ENCODE results near the gene KIF26A. TPM values are rescaled to one million over a fixed set of nuclear protein-coding genes. Genes with fewer than 3 reads are reported as not detected.
A peak's percentile ranks its signal among the peaks of the same experiment; 100 is the strongest.

The KIF26A gene
- total RNA-seq, 2 donors from 2014 or later = 1.6 to 13.9 TPM

DNA sequence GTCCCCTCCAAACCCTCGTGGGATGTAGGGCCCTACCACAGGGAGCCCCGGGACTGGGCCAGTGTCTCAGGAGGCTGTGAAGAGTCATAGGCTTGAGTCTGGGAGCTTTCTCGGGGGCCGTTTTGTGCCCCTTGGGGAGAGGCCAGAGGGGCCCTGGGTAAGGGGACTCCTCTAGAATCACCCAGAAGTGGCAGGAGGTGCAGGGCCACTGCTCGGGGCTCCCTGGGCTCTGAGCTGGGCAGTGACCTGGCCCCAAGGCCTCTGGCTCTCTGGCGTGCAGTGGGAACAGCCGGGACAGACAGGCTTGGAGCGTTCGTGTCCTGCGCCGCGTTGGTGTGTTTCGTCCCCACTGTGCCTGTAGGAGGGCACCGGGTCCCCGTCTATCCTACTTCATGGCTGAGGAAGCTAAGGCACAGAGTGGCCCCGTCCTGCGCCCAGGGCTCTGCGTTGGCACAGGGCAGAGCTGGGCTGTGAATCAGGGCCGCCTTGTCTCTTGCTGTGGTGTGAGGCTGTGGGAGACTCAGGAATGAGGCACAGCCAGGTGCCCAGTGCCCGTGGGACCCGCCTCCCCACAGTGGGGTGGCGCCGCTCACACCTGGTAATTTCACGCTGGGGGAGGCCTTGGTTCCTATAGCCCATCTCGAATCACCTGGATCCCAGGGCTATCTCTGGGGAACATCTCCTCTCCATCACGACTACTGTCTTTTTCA, 23.8 kb upstream of the KIF26A start:
- peaks cover 2% of the 10 kb centered on the region for H3K27me3 ChIP-seq (replicated peaks; ENCODE audit: insufficient read depth)
- no peak for TF ChIP-seq POLR2AphosphoS5 (IDR thresholded peaks at IDR 0.05)
- TF ChIP-seq, protein P1, sequence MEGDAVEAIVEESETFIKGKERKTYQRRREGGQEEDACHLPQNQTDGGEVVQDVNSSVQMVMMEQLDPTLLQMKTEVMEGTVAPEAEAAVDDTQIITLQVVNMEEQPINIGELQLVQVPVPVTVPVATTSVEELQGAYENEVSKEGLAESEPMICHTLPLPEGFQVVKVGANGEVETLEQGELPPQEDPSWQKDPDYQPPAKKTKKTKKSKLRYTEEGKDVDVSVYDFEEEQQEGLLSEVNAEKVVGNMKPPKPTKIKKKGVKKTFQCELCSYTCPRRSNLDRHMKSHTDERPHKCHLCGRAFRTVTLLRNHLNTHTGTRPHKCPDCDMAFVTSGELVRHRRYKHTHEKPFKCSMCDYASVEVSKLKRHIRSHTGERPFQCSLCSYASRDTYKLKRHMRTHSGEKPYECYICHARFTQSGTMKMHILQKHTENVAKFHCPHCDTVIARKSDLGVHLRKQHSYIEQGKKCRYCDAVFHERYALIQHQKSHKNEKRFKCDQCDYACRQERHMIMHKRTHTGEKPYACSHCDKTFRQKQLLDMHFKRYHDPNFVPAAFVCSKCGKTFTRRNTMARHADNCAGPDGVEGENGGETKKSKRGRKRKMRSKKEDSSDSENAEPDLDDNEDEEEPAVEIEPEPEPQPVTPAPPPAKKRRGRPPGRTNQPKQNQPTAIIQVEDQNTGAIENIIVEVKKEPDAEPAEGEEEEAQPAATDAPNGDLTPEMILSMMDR (IDR thresholded peaks at IDR 0.05) = no peak
- no peak for TF ChIP-seq POLR2A (IDR thresholded peaks at IDR 0.05)
- no peak for DNase-seq (ENCODE audit: low spot score)

DNA sequence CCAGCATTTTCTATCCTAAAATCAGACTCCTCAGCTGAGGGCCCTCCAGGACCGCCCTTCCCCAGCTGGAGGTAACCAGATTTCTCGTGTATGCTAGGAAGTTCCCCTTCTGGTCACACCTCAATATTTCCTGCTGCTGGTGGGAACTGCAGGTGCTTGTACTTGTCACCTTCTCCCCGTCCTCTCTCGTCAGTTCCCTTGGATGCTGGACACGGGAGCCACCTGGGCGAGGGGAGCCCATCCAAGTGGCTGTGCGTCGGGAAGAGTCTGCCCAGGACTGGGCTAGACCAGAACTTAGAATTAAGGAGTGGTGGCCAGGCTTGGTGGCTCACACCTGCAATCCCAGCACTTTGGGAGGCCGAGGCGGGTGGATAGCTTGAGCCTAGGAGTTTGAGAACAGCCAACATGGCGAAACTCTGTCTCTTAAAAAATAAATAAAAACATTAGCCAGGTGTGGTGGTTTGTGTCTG, 23.2 kb upstream of the KIF26A start:
- no peak for DNase-seq (ENCODE audit: low spot score)
- no peaks in the 10 kb centered on the region for H3K9me3 ChIP-seq
- peaks cover 2% of the 10 kb centered on the region for H3K4me1 ChIP-seq (replicated peaks)
- no peaks in the 10 kb centered on the region for H3K36me3 ChIP-seq
- 84% methylated on average over 11 of the region's 11 CpGs for WGBS
- TF ChIP-seq POLR2A (IDR thresholded peaks at IDR 0.05) (no peak), POLR2AphosphoS5 (IDR thresholded peaks at IDR 0.05) (no peak)
- TF ChIP-seq, protein P1 (IDR thresholded peaks at IDR 0.05) = no peak
- H3K4me3 ChIP-seq = no peak overlapping the region
- H3K27ac ChIP-seq = no peak overlapping the region
- intact Hi-C loops (cut with DNase I) = no loop called here
- peaks cover 2% of the 10 kb centered on the region for H3K27me3 ChIP-seq (replicated peaks; ENCODE audit: insufficient read depth)

More for the DNA sequence above, 23.8 kb upstream of the KIF26A start:
- Histone ChIP-seq H3K4me1 (replicated peaks) (peaks cover 2% of the 10 kb centered on the region), H3K4me3 (no peak overlapping the region), H3K27ac (no peak overlapping the region), H3K36me3 (no peaks in the 10 kb centered on the region), H3K9me3 (no peaks in the 10 kb centered on the region)
- WGBS = 83% methylated on average over 20 of the region's 26 CpGs
- intact Hi-C loops (cut with DNase I) = no loop called here

DNA sequence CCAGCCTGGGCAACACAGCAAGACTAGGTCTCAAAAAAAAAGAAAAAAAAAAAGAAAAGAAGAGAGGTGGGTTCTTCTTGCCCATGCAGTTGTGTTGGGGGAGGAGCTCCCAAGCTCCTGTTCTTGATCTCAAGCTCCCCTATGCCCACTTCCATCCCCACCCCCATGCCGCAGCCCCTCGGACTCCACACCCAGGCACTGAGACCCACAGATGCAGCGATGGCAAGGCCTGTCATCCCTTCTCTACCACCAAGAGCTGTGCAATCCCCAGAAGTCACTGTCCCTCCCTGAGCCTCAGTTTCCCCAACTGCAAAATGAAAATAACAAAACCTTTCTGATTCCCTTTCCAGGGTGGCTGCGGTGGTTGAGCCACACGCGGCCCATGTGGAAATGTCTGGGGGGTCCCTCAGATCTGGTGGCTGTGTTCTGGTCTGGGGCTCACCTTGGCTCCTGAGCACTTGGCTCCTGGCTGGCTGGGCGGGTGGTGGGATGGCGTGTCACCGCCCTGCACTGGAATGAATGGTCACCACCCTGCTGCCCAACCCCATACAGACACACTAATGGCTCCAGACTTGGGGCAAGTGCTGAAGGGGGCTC, 22.6 kb upstream of the KIF26A start:
- no peak for DNase-seq (ENCODE audit: low spot score)
- WGBS = 97% methylated on average over 6 of the region's 9 CpGs
- intact Hi-C loops (cut with DNase I) = no loop called here
- no peaks in the 10 kb centered on the region for H3K36me3 ChIP-seq
- no peak overlapping the region for H3K27ac ChIP-seq
- H3K4me1 ChIP-seq (replicated peaks) = peaks cover 2% of the 10 kb centered on the region
- TF ChIP-seq POLR2AphosphoS5 (IDR thresholded peaks at IDR 0.05) (no peak), POLR2A (IDR thresholded peaks at IDR 0.05) (no peak)
- TF ChIP-seq, protein P1 (IDR thresholded peaks at IDR 0.05) = no peak
- H3K9me3 ChIP-seq = no peaks in the 10 kb centered on the region
- H3K4me3 ChIP-seq = peak overlapping the region; percentile 45 to 50
- H3K27me3 ChIP-seq (replicated peaks; ENCODE audit: insufficient read depth) = peaks cover 2% of the 10 kb centered on the region

DNA sequence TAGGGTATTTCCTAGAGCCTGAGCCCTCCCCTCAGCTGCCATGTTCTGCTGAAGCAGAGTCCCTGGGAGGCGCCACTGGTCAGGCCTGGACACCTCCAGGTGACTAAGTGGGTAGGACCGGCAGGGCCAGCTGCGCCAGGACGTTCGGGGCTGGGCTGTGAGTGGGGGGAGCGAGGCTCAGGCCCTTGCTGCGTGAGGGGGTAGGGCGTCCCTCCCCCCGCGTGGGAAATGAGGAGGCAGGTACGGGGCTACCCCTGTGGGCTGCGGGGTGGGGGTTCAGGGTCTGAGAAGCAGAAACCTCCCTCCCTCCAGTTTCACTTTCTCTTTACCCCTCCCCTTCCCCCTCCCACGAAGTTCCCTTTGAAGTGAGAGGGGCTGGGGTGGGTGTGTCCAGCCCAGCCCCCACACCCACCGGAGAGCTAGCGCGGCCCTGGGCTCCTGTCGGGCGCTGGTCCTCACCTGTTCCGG, 22.1 kb upstream of the KIF26A start:
- Histone ChIP-seq H3K27ac (peak overlapping the region; percentile 26 to 61), H3K9me3 (no peaks in the 10 kb centered on the region), H3K4me1 (replicated peaks) (peaks cover 2% of the 10 kb centered on the region), H3K4me3 (peak overlapping the region; percentile 45 to 50), H3K27me3 (replicated peaks; ENCODE audit: insufficient read depth) (peaks cover 2% of the 10 kb centered on the region), H3K36me3 (no peaks in the 10 kb centered on the region)
- intact Hi-C loops (cut with DNase I) = no loop called here
- 6% methylated on average over 19 of the region's 19 CpGs for WGBS
- TF ChIP-seq POLR2AphosphoS5 (IDR thresholded peaks at IDR 0.05) (no peak), POLR2A (IDR thresholded peaks at IDR 0.05) (no peak)
- TF ChIP-seq, protein P1 (IDR thresholded peaks at IDR 0.05) = no peak
- DNase-seq (ENCODE audit: low spot score) = peak; percentile 36

All from prostate gland (tissue), 2 donors.